SK-N-SH (cell line): ENCODE measurements around the gene CXCL1.

ENCODE experiments used
- FOXJ3 ChIP-seq: sonication (generic); formaldehyde crosslinking; IDR thresholded peaks from 2 replicates; pipeline ENCODE4 v1.5.1; 2020; ENCODE audit warnings: mild to moderate bottlenecking, missing genetic modification reagents
- RFX5 ChIP-seq: IDR thresholded peaks from 2 replicates; pipeline ENCODE4 v1.6.1; 2012; ENCODE audit warnings: mild to moderate bottlenecking, improper control_type of control experiment, low read length
- TF ChIP-seq, protein P1 (sequence below): fragments of 200-600 bp; sonication (generic); IDR thresholded peaks from 2 replicates; pipeline ENCODE4 v1.6.1; 2017; ENCODE audit warnings: antibody characterized with exemption, mild to moderate bottlenecking, moderate library complexity

DNA sequence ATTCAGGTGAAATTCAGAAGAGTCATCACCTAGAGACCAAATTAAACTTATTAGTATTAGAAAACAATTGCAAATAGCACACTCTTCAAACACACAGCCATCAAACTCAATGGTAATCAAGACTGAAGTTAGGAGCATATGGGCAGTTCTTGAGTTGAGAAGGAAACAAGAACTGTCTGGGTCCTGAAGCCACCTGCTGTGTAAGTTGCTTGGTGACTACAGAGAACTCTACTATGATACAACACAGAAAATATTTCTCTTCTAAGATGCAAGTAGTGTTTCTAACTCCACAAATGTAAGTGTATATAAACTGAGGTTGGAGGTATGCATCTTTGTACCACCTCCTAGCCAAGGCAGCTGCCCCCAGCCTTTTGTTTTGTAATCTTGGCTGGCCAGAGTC is 16.4 kb upstream of the CXCL1 start:
- TF ChIP-seq, protein P1, sequence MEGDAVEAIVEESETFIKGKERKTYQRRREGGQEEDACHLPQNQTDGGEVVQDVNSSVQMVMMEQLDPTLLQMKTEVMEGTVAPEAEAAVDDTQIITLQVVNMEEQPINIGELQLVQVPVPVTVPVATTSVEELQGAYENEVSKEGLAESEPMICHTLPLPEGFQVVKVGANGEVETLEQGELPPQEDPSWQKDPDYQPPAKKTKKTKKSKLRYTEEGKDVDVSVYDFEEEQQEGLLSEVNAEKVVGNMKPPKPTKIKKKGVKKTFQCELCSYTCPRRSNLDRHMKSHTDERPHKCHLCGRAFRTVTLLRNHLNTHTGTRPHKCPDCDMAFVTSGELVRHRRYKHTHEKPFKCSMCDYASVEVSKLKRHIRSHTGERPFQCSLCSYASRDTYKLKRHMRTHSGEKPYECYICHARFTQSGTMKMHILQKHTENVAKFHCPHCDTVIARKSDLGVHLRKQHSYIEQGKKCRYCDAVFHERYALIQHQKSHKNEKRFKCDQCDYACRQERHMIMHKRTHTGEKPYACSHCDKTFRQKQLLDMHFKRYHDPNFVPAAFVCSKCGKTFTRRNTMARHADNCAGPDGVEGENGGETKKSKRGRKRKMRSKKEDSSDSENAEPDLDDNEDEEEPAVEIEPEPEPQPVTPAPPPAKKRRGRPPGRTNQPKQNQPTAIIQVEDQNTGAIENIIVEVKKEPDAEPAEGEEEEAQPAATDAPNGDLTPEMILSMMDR: no peak
- TF ChIP-seq FOXJ3 (no peak), RFX5 (no peak)
